HG03095 (cell line): Measurements from ENCODE around the gene CNMD.

Source experiments
- ATAC-seq: cut with Tn5 transposase; IDR thresholded peaks from one replicate; pipeline ENCODE4 v1.9.1; 2021; ENCODE audit warnings: moderate library complexity; ENCODE audit not compliant: unreplicated experiment

CNMD gene

DNA sequence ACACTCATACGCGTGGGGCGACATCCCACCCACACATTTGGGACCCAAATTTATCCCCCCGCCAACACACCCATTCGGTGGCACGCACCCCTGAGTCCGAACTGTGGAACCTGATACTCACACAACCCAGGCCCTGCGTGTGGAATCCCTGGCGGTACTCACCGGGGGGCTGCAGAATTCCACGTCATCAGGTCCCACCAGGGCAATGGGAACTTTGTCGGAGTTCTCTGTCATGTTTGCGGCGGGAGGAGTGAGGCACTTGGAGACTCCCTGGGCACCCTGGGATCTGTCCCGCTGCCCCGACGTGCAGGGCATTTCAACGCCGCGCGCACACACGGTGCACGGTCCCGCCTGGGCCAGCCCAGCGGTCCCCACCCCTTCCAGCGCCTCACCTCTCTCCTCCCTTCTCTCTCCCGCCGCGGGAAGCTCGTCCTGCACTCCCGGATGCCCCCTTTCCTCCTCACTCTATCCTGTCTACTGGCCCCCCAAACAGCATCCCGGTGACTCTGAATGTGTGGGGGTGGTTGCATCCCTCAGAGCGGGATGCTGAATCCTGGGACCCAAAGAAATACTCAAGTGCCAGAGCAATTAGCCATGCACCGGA, at the start of gene CNMD:
CNMD (minus strand) TSS at position 353 of the 604 bp plus-strand sequence; CDS start at position 234, 119 bp downstream.
- ATAC-seq = no peak

DNA sequence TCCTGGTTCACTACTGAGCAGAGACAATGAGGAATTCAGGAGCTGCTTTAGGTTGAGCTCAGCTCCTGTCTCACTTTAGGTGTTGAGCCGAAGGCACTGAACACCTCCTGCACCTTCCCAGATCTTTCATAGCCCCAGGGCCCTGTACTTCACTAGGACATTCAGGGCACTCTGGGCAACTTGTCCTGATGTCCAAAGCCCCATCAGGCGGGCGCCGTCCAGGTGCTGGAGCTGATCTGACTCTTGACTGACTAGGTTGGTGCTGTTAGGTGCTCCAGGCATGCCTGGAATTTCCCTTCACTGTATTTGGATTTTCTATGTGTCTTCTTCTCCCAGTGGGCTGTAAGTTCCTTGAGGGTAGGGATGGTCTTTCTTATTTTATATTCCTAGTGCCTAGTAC, 48.4 kb upstream of the CNMD start:
- ATAC-seq = no peak

DNA sequence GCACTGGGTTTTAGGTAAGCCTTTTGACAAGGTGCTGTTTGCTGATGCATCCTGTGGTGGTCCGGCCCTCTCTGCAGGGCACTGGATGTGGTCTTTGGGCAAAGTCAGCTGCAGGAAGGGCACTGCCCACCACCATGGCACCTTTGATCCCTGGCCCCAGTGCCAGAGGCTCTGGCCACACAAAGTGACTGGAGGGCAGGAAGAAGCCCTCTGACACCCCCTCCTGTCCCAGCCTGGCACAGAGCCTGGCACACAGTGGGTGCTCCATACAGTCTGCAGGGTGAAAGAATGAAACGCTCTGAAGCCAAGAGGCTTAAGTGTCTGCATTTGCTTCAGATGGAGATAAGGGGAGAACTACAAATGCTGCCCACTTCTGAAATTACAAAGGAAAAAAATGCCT, 47.6 kb upstream of the CNMD start:
- no peak for ATAC-seq

DNA sequence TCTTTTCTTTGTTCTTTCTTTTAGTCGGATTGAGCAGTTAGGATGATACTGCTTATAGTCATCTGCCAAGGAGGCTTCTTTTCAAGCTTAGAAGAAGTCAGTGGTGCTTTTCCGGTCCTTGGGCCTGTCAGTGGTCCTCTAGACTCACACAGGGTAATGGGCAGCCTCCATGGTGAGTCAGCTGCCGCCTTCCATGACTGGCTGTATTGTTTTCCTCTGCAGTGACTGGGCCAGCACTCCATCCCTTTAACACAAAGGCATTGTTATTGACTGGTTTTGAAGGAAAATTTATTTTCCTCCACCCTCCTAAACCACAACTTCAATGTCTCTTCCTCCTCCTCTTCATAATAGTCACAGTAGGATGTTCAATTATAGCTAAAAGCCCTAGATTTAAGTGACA, 47.1 kb upstream of the CNMD start:
- ATAC-seq = no peak

DNA sequence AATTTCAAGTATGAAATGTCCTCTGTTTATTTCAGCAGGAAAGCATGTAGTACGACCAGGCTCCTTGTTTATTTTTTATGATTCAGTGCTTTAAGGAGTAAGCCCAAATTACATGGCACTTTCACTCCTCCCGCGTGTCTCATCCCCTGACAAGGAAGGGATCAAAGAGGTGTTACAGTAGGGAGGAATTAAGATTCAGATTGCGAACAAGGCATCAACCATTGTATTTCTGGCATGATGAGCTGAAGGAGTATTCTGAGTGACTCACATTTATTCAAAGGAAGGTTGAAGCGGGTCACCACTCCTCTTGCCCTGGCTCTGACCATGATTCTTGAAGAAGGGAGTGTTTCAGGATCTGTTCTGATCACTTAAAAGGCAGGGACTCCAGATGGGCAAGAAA, 46.1 kb upstream of the CNMD start:
- ATAC-seq = no peak

DNA sequence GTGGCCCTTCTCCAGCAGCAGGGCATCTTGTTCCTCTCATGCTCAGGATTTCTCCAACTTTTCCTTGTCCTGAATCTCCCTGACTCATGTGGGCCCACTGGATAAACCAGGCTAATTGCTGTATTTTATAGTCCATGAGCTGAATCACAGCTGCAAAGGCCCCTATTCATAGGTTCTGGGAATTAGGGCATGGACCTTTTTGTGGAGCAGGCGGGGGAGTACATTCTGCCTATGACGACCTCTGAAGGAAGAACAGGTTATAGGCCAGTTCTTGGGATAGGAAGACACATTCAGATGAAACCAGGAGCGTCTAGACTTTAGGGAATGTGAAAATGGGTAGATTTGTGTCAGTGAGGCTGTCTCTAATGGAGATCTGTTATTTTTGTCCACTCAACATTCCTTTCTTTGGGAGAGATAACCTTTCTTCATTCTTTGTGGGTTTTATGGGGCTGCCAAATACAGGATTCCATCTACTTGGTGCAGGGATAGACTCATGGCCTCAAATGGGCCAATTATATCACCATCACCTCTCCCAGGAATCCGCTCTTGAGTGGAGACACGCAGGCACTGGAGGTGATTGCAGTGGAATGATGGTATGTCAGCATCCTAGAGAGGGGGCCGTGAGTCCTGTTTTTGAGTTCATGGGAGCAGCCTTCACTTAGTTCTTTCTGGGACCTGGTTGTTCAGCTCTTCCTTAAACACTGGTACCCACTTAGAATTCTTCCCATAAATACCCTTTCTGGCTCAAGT, 45.1 kb upstream of the CNMD start:
- ATAC-seq = no peak

DNA sequence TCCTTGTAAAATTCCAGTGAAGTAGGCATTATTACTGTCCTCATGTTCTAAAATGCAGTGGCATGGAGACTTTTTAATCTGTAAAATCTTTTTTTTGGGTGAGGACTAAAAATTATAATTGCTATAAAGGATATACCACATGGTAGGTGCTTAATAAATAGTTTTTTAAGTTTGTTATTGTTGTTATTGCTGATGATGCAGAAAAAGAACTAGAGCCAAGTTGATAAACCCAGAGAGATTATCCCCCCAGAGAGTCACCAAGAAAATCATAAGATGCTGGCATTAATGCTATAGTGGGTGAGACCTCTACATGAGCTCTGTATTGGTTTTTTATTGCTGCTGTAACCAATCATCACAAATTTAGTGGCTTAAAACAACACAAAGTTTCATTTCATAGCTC, 44.3 kb upstream of the CNMD start:
- no peak for ATAC-seq

DNA sequence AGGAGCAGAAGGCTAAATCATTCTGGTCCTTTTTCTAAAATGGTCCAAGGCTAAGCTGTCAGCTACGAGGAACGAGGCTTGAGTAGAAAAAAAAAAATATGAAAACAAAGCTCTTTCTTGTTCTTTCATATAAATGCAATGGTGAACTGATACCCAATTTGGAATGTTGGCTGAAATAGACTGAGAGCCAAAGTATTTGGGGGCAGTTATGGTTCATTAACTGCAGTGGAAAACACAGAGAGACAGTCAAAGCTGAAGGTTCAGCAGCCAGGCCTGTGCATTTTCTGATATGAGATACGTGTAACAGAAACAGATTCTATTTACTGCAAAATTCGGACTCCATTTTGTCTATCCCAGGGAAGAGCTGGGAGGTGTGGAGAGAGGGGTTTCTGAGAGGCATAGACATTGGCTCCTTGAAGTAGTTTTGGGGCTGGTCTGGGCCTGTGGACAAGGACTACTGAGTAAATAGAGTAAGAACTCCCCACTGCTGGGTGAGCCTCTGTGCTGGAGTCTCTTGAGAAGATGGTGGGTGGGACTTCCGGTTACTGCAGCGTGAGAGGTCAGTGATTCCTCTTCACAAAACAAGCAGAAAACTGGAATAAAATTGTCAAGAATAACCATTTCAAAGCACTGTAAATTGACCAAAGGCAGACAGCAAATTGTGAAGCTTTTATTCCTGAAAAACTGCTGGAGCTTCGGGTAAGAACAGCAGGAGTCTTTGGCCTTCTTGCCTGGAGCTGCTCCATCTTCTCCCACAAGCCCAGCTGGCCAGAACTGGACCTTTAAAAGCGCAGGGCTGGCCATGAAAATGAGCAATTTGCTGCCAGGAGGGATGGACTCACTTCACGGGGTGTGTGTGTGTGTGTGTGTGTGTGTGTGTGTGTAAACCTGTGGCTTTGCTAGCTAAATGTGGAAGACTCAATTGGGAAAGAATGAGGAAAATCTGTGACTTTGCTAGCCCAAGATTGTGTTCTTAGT, 43.1 kb upstream of the CNMD start:
- ATAC-seq = no peak

DNA sequence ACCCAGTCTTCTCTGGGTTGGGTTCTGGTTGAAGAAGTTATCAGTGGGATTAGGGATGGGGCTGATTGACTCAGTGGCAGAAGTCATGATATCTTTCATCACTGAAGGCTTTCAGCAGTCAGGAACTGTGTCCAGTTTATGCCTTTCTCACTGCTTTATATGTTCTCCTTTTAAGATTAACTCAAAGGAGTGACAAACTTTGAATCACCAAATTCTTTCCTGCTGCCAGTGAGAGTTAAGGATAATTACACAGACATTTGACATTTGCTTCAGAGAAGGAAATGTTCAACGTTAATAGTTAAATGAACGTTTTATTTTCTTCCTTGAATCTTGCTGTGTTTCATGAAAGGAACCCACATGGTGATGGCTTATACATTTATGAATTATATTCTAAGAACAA, 41.0 kb upstream of the CNMD start:
- no peak for ATAC-seq

DNA sequence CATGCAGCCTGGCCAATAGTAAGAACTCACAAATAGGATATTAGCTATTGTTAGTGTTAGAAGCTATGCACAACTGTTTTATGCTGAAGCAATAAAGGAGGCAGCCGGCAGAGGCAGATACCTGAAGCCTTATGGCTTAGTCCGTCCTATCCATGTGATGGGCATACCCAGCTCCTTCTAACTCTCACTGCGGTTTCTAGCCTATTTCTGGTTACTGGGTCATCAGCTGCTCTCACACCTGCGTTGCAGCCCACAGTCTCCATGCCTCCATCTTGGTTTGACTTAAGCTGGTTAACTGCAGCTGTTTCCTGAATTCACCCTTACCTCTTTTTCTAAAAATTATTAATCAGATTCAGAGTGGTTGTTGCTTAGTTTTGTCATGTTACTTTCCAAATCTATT, 40.5 kb upstream of the CNMD start:
- no peak for ATAC-seq

DNA sequence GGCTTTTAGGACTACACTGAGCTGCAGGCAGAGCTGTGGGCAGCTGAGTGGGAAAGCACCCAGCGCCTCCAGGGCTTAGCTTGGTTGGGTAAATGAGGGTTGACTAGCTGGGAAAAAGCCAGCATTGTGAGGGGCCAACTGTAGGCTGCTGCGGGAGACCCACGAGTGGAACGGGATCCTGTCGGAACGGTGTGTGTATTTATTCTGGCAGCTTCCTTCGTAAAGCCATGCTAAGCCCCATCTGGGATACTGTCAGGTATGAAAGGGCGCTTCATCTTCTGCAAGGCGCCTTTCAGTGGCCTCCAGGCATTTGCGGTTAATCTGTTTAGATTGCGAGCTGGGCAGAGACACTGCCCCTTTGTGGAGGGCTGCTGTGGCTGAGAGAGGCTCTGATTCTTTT, 39.5 kb upstream of the CNMD start:
- ATAC-seq = no peak

DNA sequence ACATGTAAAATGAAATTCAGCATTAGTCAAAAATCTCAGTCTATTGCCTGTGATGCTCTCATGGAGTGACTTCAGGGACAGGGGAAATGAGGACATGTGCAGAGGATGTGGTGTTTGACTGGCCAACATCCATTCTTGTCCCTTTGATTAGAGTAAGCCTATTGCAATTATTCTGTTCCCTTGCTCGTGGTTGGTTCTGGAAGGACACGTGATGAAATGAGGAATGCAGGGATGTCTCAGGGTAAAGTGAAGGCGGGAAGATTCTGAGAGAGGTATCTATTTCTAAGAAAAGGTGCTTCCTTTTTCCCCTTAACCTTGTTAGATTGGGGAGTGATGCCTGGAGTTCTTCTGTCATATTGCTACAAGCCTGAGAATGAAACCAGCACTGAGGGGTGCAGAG, 37.1 kb upstream of the CNMD start:
- ATAC-seq = no peak

DNA sequence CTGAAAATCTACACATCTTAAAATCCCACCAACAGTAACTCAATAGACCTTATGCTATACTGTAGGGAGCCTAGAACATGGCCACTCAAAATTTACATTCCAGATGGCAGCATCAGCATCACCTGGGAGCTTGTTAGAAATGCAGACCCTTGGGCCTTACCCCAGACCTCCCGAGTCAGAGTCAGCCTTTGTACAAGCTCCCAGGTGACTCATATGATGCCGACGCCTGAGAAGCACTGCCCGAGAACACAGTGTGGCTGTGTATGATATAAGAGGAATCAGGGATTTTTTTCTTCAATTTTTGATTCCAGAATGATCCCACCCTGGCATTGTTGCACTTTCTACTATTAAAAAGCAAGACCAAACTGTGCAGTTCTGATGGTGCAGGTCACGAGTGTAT, 35.9 kb upstream of the CNMD start:
- no peak for ATAC-seq

DNA sequence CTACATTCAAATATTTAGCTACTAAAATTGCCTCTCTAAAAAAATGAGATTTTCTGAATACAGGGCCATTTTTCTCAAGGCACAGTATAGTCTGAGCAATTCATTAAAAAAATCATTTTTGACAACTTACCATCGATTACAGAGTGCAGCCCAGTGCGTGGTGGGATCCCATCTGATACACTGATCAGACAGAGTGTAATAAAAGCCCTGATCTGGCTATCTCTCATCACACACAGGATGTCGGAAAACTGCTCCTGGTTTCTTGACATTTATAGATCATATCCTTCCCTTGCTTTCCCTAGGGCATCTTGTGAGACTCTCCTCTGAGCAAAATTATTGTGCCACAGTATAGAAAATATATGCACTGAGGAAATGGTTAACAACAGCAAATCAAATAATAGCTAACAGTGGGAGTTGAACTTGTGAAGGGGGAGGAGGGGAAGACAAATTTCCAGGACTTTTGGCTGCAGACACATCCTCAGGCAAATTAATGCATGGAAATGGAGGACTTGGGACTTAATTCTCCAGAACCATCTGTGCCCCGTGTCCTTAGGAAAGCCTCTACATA, 28.4 kb upstream of the CNMD start:
- no peak for ATAC-seq

DNA sequence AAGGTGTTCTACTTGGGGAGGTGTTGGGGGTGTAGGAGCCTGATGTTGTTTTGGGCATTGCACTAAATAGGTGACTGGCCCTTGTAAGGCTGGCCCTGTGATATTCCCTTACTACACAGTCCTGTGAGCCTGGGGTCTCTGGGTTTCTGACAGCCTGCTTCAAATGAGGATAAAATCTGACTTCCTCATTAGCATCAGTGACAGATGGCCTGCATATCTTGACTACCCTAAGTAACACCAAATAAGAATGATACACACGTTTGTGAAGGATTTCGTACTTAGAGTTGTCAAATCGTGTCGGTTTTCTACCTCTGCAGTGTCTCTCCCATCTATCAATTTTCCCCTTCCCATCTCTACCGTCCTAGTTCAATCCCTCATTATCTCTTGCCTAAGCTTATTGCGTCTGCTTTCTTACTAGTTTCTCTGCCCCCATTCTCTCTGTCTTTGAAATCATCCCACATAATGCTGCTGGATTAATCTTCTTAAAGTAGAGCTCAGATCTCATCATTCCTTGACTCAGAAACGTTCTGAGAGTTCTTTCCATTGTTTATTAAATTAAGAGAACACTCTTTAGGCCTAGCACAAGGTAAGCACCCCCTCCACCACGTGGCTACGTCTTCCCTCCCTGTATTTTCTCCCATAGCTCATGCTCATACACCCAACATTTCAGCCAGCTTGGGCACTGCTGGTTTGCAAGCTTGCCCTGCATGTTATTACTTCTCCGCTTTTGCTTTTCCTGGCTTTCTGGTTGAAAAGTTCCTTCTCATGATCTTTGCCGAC, 26.2 kb upstream of the CNMD start:
- ATAC-seq = no peak

DNA sequence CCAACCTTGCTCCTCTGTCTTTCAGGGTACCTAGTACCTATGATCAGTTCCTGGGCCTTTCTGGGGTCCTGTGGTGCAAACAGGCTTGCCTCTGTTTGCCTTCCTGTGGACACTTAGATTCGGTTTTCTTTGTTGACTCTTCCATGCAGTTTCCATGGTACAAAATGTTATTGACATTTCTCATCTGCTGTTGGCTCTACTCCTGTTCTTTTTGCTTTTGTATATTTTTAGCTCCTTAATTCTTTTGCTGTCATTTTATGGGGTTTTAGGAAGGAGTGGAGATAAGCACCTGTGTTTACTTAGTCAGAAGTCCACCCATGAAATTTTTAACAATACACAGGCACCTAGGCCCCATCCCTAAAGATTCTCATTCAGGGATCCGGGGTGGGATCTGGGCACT, 20.5 kb upstream of the CNMD start:
- no peak for ATAC-seq

DNA sequence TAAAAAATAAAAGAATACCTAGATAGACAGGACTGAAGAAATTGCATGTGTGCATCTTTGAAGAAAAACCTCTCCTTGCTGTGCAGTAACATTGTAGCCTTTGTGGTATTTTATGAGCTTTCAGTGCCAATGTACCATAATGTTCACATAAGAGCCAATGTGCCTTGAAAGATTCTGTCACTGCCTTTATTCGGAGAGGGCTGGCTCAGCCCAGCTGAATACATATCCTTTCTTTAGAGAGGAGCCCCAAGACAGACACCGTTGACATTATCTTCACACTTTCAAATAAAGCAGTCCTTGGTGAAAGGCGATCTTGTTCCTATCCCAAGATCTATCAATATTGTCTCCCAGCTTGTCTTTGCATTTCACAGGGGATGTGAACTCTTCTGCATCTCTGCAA, 18.5 kb upstream of the CNMD start:
- no peak for ATAC-seq

DNA sequence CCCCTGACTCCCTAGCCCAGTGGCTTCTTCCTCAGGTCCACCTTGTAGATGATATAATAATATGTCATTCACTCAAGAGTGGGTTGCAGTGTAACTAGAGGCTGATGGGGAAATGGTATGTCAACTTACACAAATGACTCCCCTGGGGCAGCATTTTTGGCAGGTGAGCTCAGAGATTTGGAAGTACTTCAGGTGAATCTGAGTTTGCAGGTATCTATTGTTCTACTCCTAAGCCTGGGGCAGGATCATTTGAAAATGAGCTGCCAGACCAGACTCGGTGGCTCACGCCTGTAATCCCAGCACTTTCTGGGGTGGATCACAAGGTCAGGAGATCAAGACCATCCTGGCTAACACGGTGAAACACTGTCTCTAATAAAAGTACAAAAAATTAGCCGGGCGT, 11.6 kb upstream of the CNMD start:
- no peak for ATAC-seq

DNA sequence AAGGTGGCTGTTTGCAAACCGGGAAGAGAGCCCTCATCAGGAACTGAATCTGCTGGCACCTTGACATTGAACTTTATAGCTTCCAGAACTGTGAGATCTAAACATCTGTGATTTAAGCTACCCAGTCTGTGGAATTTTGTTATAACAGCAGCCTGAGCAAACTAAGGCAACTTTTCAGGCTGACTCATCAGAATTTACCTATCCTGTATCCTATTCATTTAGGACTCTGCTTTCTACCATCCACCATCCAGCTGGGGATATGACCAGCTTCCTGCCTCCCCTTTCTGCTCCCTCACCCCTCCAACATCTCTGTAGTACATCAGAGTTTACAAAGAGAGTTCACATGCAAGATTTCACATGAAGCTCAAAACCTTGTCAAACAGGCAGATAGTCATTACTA, 11.1 kb upstream of the CNMD start:
- no peak for ATAC-seq

DNA sequence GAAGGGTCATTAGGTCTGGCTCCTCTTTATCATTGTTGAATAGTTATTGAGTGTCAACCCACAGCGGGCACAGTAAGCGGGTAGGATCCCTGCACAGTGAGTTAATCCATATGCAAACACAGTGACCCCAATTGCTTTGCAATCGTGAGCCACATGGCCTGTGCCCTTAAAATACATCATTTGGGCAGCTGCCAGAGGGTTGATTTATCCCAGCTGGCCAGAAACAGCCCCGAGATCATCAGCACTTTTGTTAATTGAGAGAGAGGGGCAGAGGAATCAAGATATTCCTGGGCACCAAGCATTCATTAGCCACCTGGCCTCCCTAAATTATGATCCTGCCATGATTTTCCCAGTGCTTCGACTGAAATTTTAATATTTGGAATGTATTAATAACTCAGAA, 9.8 kb upstream of the CNMD start:
- ATAC-seq = no peak

DNA sequence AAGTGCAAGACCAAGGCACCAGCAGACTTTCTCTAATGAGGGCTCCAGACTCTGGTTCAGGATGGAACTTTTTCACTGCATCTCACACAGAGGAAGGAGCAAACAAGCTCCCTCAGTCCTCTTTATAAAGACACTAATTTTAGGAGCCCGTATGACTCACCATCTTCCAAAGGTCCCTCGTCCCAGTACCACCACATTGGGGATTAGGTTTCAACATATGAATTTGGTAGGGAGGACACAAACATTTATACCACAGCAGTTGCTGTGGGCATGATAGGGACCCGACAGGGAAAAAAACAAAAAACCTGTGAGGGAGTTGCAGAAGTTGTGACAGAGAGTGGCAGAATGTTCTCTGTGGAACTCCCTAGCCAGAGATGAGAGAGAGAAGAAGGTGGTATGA, 6.5 kb upstream of the CNMD start:
- no peak for ATAC-seq
